ENCODE results near the gene NOL8. TPM values are rescaled to one million over a fixed set of nuclear protein-coding genes. Genes with fewer than 3 reads are reported as not detected.
A peak's percentile ranks its signal among the peaks of the same experiment; 100 is the strongest.

The NOL8 gene
- total and polyA plus RNA-seq, 11 donors, result 8.1 to 25.6 (median 14.8) TPM

GRCh38 chr9:92359394-92359995 lies 34.3 kb upstream of the NOL8 start:
- Histone ChIP-seq H3K27me3 (no peaks in the 10 kb centered on the region), H3K36me3 (peaks cover 0 to 6% (median 0%) of the 10 kb centered on the region in 9 donors), H3K27ac (peak overlapping the region in 2 of 12 donors; percentile 28 to 56), H3K9me3 (peaks cover 0 to 41% (median 19%) of the 10 kb centered on the region in 12 donors), H3K4me1 (no peaks in the 10 kb centered on the region), H3K4me3 (no peak overlapping the region)
- ATAC-seq (no peak), DNase-seq (no peak)
- intact Hi-C loops (cut with DNase I), result no loop called here
- 31 to 36% (median 34%) methylated on average over 2 of the region's 2 CpGs for WGBS, 4 donors
- no peak for TF ChIP-seq CTCF (IDR thresholded peaks at IDR 0.05)

GRCh38 chr9:92353051-92353450 lies 27.9 kb upstream of the NOL8 start:
- TF ChIP-seq CTCF (IDR thresholded peaks at IDR 0.05) (peak in 1 of 12 donors; percentile 10), POLR2A (IDR thresholded peaks at IDR 0.05) (no peak)
- H3K4me1 ChIP-seq, result peaks cover 0 to 16% (median 1%) of the 10 kb centered on the region in 12 donors
- H3K27me3 ChIP-seq, result no peaks in the 10 kb centered on the region
- ATAC-seq (no peak), DNase-seq (no peak)
- H3K27ac ChIP-seq, result peak overlapping the region in 2 of 12 donors; percentile 8 to 73
- peaks cover 0 to 41% (median 19%) of the 10 kb centered on the region in 12 donors for H3K9me3 ChIP-seq
- H3K4me3 ChIP-seq, result no peak overlapping the region
- peaks cover 0 to 6% (median 0%) of the 10 kb centered on the region in 9 donors for H3K36me3 ChIP-seq
- intact Hi-C loops (cut with DNase I), result loop anchor here in 1 of 10 donors (5.0 kb wide), 1 partner anchor 69 kb away; the partner anchor contains the start of gene OMD
- WGBS, 4 donors, result 88 to 94% (median 92%) methylated on average over 6 of the region's 6 CpGs

- Histone ChIP-seq H3K27me3 (no peaks in the 10 kb centered on the region), H3K4me3 (no peak overlapping the region), H3K27ac (peak overlapping the region; percentile 10 to 86 (median 63)), H3K9me3 (peaks cover 0 to 20% (median 7%) of the 10 kb centered on the region in 12 donors), H3K4me1 (peaks cover 0 to 16% (median 1%) of the 10 kb centered on the region in 12 donors), H3K36me3 (no peaks in the 10 kb centered on the region)
- intact Hi-C loops (cut with DNase I), result loop anchor here in 1 of 10 donors (5.0 kb wide), 1 partner anchor 72 kb away; the partner anchor contains the start of gene OMD
- TF ChIP-seq CTCF (IDR thresholded peaks at IDR 0.05) (no peak), POLR2A (IDR thresholded peaks at IDR 0.05) (no peak)
- ATAC-seq, result peak in 2 of 4 donors; percentile 42 to 44
- DNase-seq, result no peak
Observed at GRCh38 chr9:92350740-92351133, 25.6 kb upstream of the NOL8 start.

- WGBS, 4 donors, result 68 to 74% (median 72%) methylated on average over 7 of the region's 7 CpGs
- peaks cover 0 to 16% (median 1%) of the 10 kb centered on the region in 12 donors for H3K4me1 ChIP-seq
- peak in 3 of 4 donors; percentile 42 to 72 (median 65) for ATAC-seq
- DNase-seq, result no peak
- no peaks in the 10 kb centered on the region for H3K27me3 ChIP-seq
- peaks cover 0 to 14% (median 3%) of the 10 kb centered on the region in 12 donors for H3K9me3 ChIP-seq
- intact Hi-C loops (cut with DNase I), result loop anchor here in 6 of 10 donors (5.0 to 10.0 kb wide), 4 partner anchors 72 to 445 kb away; partner anchors contain the start of gene OMD (in 1 of the 6)
- H3K36me3 ChIP-seq, result no peaks in the 10 kb centered on the region
- H3K27ac ChIP-seq, result peak overlapping the region; percentile 10 to 86 (median 63)
- TF ChIP-seq CTCF (IDR thresholded peaks at IDR 0.05), result no peak
- TF ChIP-seq POLR2A (IDR thresholded peaks at IDR 0.05), result no peak
- H3K4me3 ChIP-seq, result peak overlapping the region in 1 of 12 donors; percentile 10
Observed at GRCh38 chr9:92349771-92350739, 24.9 kb upstream of the NOL8 start.

Measured in heart left ventricle (tissue), 16 donors.